HepG2 (cell line): ENCODE measurements around the gene ZNF687.
"Not testable (repeated sequence)": the region's sequence is repeated elsewhere in the genome, so short reads cannot be mapped to it uniquely, and the experiment has no call there.

Source experiments
- FOXK1 ChIP-seq: sonication (generic); formaldehyde crosslinking; IDR thresholded peaks from 2 replicates; pipeline ENCODE4 v1.4.0; 2020; ENCODE audit warnings: low read depth, missing genetic modification reagents, borderline replicate concordance
- NFE2L1 ChIP-seq: sonication (generic); formaldehyde crosslinking; IDR thresholded peaks from 2 replicates; pipeline ENCODE4 v1.4.0; 2020; ENCODE audit warnings: missing genetic modification reagents, mild to moderate bottlenecking, borderline replicate concordance
- NPAS2 ChIP-seq: sonication (generic); formaldehyde crosslinking; IDR thresholded peaks from 2 replicates; pipeline ENCODE4 v1.8.0; 2022; ENCODE audit warnings: mild to moderate bottlenecking, missing genetic modification reagents, borderline replicate concordance
- NR1H2 ChIP-seq: sonication (generic); formaldehyde crosslinking; IDR thresholded peaks from 2 replicates; pipeline ENCODE4 v1.8.1; 2022; ENCODE audit warnings: low read depth, missing genetic modification reagents, borderline replicate concordance
- SIN3A ChIP-seq: IDR thresholded peaks from 2 replicates; pipeline ENCODE4 v1.6.1; 2011; ENCODE audit warnings: low read depth, mild to moderate bottlenecking, control low read depth, low read length, borderline replicate concordance
- SNAI1 ChIP-seq: sonication (generic); formaldehyde crosslinking; IDR thresholded peaks from 2 replicates; pipeline ENCODE4 v1.5.0; 2020; ENCODE audit warnings: mild to moderate bottlenecking, missing genetic modification reagents, borderline replicate concordance
- STAG1 ChIP-seq: sonication (generic); formaldehyde crosslinking; IDR thresholded peaks from 2 replicates; pipeline ENCODE4 v1.4.0; 2020; ENCODE audit warnings: missing genetic modification reagents
- ZFP1 ChIP-seq: IDR thresholded peaks from 2 replicates; pipeline ENCODE4 v1.6.1; 2016
- ZNF660 ChIP-seq: sonication (generic); formaldehyde crosslinking; IDR thresholded peaks from 2 replicates; pipeline ENCODE4 v1.5.1; 2020; ENCODE audit warnings: mild to moderate bottlenecking, low read depth, missing genetic modification reagents, borderline replicate concordance
- ZNF780A ChIP-seq: sonication (generic); formaldehyde crosslinking; IDR thresholded peaks from 2 replicates; pipeline ENCODE4 v1.8.0; 2022; ENCODE audit warnings: mild to moderate bottlenecking, missing genetic modification reagents, moderate library complexity
- TF ChIP-seq, protein P1 (sequence below): sonication (generic); formaldehyde crosslinking; IDR thresholded peaks from 2 replicates; pipeline ENCODE4 v1.9.0; 2021; ENCODE audit warnings: missing genetic modification reagents, borderline replicate concordance
- TF ChIP-seq, protein P2 (sequence below): sonication (generic); formaldehyde crosslinking; IDR thresholded peaks from 2 replicates; pipeline ENCODE4 v1.8.1; 2023; ENCODE audit warnings: mild to moderate bottlenecking, missing genetic modification reagents

DNA sequence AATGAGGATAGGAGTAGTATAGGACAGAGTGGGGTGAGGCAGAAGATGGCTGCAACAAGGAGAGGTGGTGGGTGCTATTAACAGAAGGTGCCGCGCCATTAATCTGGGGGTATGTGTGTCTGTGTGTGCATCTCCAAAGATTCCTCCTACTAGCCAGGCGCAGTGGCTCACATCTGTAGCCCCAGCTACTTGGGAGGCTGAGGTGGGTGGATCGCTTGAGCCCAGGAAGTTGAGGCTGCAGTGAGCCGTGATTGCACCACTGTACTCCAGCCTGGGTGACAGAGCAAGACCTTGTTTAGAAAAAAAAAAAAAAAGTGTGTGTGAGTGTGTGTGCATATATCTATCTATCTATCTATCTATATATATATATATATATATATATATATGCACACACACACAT, 6.8 kb upstream of the ZNF687 start:
- not testable (repeated sequence) for TF ChIP-seq SNAI1 (CRISPR knock-in tag); FOXK1 (CRISPR knock-in tag); NR1H2 (CRISPR knock-in tag); ZNF780A (CRISPR knock-in tag); STAG1 (CRISPR knock-in tag); NFE2L1; ZNF660 (CRISPR knock-in tag); ZFP1; SIN3A; NPAS2 (CRISPR knock-in tag)
- TF ChIP-seq, protein P1, sequence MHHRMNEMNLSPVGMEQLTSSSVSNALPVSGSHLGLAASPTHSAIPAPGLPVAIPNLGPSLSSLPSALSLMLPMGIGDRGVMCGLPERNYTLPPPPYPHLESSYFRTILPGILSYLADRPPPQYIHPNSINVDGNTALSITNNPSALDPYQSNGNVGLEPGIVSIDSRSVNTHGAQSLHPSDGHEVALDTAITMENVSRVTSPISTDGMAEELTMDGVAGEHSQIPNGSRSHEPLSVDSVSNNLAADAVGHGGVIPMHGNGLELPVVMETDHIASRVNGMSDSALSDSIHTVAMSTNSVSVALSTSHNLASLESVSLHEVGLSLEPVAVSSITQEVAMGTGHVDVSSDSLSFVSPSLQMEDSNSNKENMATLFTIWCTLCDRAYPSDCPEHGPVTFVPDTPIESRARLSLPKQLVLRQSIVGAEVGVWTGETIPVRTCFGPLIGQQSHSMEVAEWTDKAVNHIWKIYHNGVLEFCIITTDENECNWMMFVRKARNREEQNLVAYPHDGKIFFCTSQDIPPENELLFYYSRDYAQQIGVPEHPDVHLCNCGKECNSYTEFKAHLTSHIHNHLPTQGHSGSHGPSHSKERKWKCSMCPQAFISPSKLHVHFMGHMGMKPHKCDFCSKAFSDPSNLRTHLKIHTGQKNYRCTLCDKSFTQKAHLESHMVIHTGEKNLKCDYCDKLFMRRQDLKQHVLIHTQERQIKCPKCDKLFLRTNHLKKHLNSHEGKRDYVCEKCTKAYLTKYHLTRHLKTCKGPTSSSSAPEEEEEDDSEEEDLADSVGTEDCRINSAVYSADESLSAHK: not testable (repeated sequence)
- TF ChIP-seq, protein P2, sequence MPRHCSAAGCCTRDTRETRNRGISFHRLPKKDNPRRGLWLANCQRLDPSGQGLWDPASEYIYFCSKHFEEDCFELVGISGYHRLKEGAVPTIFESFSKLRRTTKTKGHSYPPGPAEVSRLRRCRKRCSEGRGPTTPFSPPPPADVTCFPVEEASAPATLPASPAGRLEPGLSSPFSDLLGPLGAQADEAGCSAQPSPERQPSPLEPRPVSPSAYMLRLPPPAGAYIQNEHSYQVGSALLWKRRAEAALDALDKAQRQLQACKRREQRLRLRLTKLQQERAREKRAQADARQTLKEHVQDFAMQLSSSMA: not testable (repeated sequence)
